Activated naive CD4-positive, alpha-beta T cell treated with anti-CD3 and anti-CD28 coated beads, Interleukin-2, amount 50 U/mL, for 72 hours (primary cell): ENCODE measurements around the gene GSG1. TPM values are rescaled to one million over a fixed set of nuclear protein-coding genes. Genes with fewer than 3 reads are reported as not detected.

Experiments
- ATAC-seq, 2 donors: fragments of 150-1000 bp; cut with Tn5 transposase; 2 replicates each; pipeline ENCODE4 v1.10.0; 2021; ENCODE audit warnings: mild to moderate bottlenecking in 2 of 2, moderate library complexity in 2 of 2
- DNase-seq, 2 donors: peaks; one replicate each; pipeline ENCODE4 v3.0.0; 2021 to 2022; ENCODE audit warnings: low spot score in 2 of 2
- H3K27ac Mint-ChIP-seq, 2 donors: one replicate each; pipeline ENCODE4 v1.8.0; 2022; ENCODE audit warnings: mild to moderate bottlenecking in 2 of 2, mixed read lengths in 2 of 2
- H3K36me3 Mint-ChIP-seq, 2 donors: one replicate each; pipeline ENCODE4 v1.8.0; 2022; ENCODE audit warnings: mixed read lengths in 2 of 2
- H3K9me3 Mint-ChIP-seq, 2 donors: one replicate each; pipeline ENCODE4 v1.8.0; 2022; ENCODE audit warnings: mixed read lengths in 2 of 2
- total RNA-seq, 2 donors: library from RNA; stranded (reverse); gene quantifications; one replicate each; pipeline ENCODE4 v1.2.3, GENCODE V29; 2022

The GSG1 gene
- total RNA-seq, 2 donors from 2014 or later, result not detected

DNA sequence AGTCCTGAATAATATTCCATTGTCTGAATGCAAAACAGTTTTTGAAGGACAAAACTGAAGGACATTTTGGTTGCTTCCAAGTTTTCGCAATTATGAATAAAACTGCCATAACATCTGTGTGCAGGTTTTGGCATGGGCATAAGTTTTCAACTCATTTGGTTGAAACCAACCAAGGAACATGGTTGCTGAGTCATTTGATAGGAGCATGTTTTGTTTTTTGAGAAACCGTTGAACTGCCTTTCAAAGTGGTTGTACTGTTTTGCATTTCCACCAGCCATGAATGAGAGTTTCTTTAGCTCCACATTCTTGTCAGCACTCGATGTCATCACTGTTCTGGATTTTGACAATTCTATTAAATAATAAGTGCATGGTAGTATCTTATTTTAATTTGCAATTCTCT lies 23.0 kb upstream of the GSG1 start:
- no peak for ATAC-seq
- DNase-seq, result no peak
- Mint-ChIP-seq H3K27ac (no peak overlapping the region), H3K9me3 (no peaks in the 10 kb centered on the region), H3K36me3 (no peaks in the 10 kb centered on the region)

DNA sequence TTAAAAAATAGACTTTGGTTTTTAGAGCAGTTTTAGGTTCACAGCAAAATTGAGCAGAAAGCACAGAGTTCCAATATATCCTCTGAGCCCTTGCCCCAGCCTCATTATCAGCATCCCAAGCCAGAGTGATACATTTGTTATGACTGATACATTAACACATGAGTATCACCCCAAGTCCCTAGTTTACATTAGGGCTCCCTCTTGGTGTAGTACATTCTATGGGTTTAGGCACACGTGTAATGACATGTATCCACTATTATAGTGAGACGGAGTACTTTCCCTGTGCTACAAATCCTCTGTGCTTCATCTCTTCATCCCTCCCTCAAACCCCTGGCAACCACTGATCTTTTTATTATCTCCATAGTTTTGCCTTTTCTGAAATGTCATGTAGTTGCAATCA lies 22.5 kb upstream of the GSG1 start:
- Mint-ChIP-seq H3K9me3 (no peaks in the 10 kb centered on the region), H3K36me3 (no peaks in the 10 kb centered on the region), H3K27ac (no peak overlapping the region)
- ATAC-seq, result no peak
- DNase-seq, result no peak

DNA sequence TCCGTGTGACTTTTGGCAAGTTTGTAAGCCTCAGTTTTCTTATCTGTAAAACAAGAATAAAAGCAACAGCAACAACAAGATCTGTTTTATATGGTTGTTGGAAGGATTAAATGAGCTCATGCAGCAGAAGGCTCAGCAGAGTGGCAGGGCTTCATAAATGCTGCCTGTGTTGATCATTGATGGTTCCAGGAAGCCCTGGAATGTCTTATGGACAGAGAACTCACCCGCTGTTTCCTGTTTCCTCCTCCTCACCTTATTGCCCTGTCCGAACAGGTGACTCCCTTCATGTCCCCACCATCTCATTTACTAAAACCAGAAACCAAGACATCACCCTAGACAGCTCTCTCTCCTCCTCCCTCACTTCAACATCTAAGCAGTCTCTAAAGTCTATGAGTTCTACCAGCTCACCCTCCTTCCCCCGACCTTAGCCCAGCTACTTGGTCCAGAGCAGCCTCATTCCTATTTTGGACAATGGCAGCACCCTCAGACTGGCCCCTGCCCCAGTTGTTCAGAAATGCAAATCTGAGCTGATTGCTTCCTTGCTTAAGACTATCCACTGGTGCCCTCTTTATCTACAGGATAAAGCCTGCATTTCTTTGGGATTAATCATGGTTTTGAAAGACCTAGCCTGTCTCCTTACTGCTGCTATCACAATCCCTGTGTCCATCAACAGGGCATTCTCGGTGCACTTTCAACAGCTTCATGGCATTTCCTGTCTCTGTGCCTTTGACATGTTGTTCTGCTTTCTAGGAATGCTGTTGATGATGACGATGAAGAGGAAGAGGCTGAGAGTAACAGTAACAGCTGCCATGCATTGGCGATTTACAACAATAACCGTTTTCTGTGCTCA lies 21.4 kb upstream of the GSG1 start:
- Mint-ChIP-seq H3K9me3 (no peaks in the 10 kb centered on the region), H3K36me3 (no peaks in the 10 kb centered on the region), H3K27ac (peak overlapping the region in 1 of 2 donors; percentile 33)
- DNase-seq (no peak), ATAC-seq (no peak)

DNA sequence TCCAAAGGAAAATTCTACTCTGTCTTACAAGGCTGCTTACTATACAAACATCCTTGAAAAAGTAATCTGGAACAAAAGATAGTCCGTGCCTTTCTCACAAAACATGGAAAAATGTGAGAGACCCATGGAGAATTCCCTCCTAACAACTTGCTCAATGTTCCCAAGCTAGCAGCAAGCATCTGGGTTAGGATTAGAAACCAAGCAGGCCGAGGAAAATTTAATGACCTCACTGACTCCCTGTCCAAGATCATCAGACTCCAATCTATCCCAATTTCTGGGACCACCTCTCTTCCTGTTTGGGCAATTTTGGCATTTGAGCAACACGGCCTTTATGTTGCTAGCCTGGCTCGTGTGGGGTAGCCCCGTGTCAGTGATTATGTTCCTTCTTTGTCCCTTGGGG lies 18.1 kb upstream of the GSG1 start:
- Mint-ChIP-seq H3K27ac (no peak overlapping the region), H3K36me3 (no peaks in the 10 kb centered on the region), H3K9me3 (no peaks in the 10 kb centered on the region)
- ATAC-seq (no peak), DNase-seq (no peak)

DNA sequence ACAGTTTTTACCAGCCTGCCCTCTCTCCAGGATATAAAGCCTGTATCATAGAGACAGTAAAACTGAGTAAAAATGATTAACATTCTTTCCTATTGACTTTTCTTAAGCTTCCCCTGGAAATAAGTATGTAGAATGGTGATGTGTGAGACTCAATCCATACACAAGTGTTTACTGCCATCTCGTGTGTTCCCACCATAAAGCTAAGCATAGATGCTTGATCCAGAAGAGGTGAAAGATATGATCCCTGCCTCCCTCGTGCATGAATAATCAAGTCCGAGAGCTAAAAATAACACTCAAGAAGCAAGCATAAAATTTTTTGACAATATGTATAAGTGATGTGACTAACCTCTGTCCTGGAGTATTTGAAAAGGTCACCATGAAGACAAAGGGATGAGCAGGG lies 16.9 kb upstream of the GSG1 start:
- no peak for DNase-seq
- no peak for ATAC-seq
- Mint-ChIP-seq H3K27ac (no peak overlapping the region), H3K9me3 (no peaks in the 10 kb centered on the region), H3K36me3 (no peaks in the 10 kb centered on the region)

DNA sequence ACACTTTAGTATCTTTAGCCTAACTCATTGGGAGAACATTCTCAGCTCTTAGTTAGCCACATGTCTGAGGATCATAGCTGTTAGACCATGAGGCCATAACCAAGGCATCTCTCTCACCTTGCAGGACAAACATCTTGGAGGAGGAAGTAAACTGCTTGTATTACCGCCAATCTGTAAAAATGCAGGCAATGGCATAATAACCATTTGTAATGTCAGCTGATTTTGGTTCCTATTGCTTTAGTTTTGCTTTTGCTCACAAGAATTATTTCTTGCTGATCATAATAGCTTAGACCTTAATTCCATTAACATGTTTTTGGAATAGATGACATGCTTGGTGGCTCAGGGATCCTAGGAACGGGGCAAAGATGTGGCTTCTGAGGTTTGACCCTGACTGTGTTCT lies 16.4 kb upstream of the GSG1 start:
- Mint-ChIP-seq H3K36me3 (no peaks in the 10 kb centered on the region), H3K9me3 (no peaks in the 10 kb centered on the region), H3K27ac (no peak overlapping the region)
- ATAC-seq, result no peak
- no peak for DNase-seq

DNA sequence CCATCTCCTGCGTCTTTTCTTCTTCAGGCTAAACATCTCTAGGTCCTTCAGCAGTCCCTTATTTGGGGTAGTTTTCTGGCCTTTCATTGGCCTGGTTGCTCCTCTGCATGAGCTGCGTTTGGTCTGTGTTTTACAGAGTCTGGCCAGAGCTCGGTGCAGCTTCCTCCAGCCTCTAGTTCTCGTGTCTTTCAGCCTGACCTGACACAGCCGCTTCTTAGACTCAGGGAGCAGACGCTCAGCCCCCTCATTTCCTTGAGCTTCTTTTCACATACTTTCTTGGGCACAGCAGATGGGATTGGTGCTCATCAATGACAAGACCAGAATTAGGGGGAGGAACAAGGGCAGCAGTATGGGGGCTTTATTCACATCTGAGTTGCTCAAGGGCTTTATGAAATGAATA lies 13.6 kb upstream of the GSG1 start:
- no peaks in the 10 kb centered on the region for H3K9me3 Mint-ChIP-seq

DNA sequence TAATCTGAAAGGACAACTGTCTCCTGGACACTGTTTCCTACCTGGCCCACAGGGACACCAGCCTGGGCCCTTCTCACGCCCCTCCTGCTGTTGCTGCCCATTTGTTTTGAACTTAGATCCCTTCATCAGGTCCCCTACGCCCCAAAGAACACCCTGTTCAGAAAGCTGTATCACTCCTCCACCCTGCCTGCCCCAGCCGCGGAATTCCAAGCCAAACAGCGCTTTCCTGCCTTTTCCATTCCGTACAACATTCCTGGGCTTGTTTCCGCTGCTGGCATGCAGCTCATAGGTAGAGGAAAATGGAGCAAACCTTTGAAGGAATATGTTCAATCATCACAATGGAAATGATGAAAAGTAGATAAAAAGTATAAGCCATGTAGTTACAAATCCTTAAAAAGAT lies 12.8 kb upstream of the GSG1 start:
- Mint-ChIP-seq H3K27ac (no peak overlapping the region), H3K9me3 (no peaks in the 10 kb centered on the region), H3K36me3 (no peaks in the 10 kb centered on the region)
- ATAC-seq (no peak), DNase-seq (no peak)

More for the DNA sequence above, 13.6 kb upstream of the GSG1 start:
- ATAC-seq (no peak), DNase-seq (no peak)
- H3K36me3 Mint-ChIP-seq, result no peaks in the 10 kb centered on the region
- no peak overlapping the region for H3K27ac Mint-ChIP-seq

DNA sequence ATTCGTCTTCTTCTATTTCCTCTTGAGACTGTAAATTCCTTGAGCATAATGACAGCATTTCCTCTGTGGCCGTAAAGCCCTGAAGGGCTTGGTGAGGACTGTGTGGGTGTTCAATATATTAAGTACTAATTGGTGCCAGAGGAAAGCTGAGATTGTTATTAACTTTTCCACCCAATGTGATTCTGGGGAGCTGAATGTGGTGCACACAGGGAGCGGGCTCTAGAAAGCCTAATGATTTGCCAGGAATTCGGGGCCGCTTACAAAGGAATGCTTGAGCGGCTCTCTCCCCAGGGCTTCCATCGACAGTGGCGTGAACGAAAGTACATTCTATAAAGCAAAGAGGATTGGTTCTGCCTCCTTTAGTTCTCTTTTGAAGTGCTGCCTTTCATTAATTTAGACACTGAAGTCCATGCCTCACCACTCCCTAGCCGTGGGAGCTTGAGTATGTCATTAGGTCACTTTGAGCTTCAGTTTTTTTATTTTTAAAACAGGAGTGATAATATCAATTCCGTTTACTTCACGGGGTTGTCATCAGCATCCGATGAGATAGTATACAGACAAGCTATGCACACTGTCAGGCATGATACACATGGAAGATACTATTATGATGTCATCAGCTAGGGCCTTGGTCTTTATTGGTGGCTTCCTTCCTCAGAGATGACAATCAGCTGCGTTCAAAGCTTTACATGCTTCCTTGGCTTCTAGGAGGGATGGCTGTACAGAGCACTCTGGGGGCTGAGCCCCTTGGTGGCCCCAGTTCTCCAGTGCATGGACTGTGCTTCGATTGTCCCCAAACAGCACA lies 11.0 kb upstream of the GSG1 start:
- Mint-ChIP-seq H3K27ac (no peak overlapping the region), H3K36me3 (no peaks in the 10 kb centered on the region), H3K9me3 (no peaks in the 10 kb centered on the region)
- DNase-seq, result no peak
- ATAC-seq, result no peak

DNA sequence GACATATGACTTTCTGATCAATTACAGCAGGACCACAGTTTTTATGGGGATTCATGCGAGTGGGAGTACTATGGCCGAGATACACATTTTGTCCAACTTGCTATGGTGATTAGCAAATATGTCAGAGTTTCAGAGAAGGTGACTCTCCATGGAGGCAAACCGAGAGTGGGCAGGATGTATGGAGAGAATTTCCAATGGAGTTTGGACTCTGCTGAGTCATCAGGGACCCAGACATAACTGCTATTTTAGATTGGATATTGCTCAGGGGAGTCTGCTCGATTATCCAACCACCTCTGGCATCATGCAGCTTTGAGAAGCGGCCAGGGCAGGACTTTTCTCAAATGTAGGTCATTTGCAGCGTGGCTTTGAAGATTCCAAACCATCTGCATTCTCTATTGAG lies 9.5 kb upstream of the GSG1 start:
- ATAC-seq, result no peak
- Mint-ChIP-seq H3K36me3 (no peaks in the 10 kb centered on the region), H3K27ac (no peak overlapping the region), H3K9me3 (no peaks in the 10 kb centered on the region)
- DNase-seq, result no peak

DNA sequence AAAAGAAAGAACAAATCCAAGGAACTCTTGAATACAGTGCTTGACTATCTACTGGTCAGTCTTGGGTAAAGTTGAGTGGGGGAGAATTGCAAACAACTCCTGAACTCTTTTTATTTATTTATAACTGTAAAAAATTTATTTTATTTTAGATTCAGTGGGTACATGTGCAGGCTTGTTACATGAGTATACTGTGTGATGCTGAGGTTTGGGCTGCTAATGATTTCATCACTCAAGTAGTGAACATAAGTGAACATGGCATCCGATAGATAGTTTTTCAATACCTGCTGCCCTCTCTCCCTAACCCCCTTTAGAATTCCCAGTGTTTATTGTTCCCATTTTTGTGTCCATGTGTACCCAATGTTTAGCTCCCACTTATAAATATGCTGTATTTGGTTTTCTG lies 3.2 kb upstream of the GSG1 start:
- Mint-ChIP-seq H3K36me3 (no peaks in the 10 kb centered on the region), H3K9me3 (no peaks in the 10 kb centered on the region), H3K27ac (no peak overlapping the region)
- no peak for ATAC-seq
- no peak for DNase-seq

DNA sequence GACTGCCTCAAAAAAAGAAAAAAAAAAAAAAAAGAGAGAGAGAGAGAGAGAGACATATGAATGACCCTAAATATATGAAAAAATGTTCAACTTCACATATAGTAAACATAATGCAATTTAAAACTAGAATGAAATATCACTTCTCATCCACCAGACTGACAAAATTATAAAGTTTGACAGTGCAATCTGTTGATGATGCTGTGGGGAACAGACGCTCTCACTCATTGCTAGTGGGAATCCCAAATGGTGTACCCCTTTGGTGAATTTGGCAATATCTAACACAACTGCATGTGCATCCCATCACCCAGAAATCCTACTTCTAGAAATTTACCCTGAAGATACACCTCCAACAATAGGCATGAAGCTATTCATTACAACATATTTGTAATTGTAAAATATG lies 2.3 kb upstream of the GSG1 start:
- Mint-ChIP-seq H3K9me3 (no peaks in the 10 kb centered on the region), H3K27ac (no peak overlapping the region), H3K36me3 (no peaks in the 10 kb centered on the region)
- ATAC-seq, result no peak
- DNase-seq, result no peak

DNA sequence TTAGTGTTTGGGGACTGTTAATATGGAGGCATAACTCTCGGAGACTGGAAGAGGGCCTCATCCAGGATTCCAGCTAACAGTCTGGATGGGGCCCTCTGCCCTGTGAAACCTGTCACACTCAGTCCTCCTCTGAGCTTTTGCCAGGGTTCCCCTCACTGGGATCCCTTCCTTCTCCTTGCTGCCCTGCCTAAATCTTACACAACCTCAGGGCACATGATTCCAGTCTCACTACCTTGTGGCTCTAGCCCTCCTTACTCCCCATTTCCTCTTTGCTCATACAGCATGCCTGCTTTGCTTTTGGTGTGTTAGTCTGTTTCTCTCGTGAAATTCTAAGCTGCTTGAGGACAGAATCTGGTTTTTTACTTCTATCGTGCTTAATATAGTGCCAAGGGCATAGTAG lies 942 bp upstream of the GSG1 start:
- ATAC-seq (no peak), DNase-seq (no peak)
- no peaks in the 10 kb centered on the region for H3K36me3 Mint-ChIP-seq
- no peaks in the 10 kb centered on the region for H3K9me3 Mint-ChIP-seq
- no peak overlapping the region for H3K27ac Mint-ChIP-seq

DNA sequence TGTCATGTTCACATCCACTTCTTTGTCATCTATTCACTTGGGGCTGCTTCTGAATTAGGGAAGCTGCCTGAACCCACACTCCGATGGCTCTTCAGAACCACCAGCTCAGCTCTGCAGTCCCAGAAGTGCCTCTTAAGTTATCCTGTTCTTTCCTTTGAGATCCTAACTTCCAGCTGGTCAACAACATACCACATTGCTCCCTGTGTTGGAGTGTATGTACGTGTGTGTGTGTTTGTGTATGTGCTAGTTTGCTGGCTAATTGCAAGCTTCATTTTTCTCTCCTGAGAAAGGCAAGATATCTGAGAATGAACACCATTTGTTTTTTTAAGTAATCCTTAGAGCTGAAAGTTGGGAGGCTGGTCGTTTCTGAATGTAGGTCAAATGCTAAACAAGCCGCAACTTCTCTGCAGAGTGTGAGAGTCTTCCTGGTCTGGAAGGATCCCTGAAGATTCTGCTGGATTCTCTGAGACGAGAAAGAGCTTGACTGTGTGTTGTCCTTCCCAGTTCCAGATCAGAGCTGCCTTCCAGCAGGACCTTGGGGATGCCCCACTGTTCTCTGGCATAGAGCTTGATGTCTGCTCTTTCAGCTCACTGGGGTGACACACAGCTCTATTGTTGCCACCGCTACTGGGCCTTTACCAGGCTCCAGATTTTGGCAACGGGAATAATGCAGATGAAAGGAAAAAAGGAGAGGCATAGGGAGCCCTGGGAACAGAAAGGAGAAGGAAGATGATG lies 839 bp downstream of the GSG1 start:
- ATAC-seq (no peak), DNase-seq (no peak)
- Mint-ChIP-seq H3K9me3 (no peaks in the 10 kb centered on the region), H3K36me3 (no peaks in the 10 kb centered on the region), H3K27ac (peak overlapping the region; percentile 82 to 86)

DNA sequence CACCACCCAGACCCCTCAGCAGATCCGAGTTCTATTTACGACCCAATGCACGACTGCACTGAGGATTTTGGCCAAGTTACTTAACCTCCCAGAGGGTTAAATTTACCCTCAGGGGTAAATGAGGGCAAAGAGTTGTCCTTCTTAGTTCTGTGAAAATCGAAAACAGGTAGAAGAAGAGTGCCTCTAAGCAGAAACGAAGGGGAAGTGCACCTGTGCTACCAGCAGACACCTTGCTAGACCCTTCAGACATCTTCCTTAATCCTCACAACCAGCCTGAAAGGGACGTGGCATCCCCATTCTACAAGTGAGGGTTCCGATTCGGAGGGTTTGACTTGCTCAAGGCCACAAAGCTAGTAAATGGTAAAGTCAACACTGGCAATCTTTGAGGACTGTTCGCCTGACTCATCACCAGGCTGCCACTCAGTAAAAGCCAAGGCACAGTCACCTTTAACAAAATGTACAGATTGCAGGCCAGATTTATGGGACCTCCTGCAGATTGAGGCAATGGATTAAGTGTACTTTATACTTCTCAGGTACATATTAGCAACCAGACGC lies 1.6 kb downstream of the GSG1 start:
- Mint-ChIP-seq H3K27ac (peak overlapping the region; percentile 82 to 86), H3K36me3 (no peaks in the 10 kb centered on the region), H3K9me3 (no peaks in the 10 kb centered on the region)
- DNase-seq (peak in 1 of 2 donors; percentile 47), ATAC-seq (peak in 1 of 2 donors; percentile 3)

DNA sequence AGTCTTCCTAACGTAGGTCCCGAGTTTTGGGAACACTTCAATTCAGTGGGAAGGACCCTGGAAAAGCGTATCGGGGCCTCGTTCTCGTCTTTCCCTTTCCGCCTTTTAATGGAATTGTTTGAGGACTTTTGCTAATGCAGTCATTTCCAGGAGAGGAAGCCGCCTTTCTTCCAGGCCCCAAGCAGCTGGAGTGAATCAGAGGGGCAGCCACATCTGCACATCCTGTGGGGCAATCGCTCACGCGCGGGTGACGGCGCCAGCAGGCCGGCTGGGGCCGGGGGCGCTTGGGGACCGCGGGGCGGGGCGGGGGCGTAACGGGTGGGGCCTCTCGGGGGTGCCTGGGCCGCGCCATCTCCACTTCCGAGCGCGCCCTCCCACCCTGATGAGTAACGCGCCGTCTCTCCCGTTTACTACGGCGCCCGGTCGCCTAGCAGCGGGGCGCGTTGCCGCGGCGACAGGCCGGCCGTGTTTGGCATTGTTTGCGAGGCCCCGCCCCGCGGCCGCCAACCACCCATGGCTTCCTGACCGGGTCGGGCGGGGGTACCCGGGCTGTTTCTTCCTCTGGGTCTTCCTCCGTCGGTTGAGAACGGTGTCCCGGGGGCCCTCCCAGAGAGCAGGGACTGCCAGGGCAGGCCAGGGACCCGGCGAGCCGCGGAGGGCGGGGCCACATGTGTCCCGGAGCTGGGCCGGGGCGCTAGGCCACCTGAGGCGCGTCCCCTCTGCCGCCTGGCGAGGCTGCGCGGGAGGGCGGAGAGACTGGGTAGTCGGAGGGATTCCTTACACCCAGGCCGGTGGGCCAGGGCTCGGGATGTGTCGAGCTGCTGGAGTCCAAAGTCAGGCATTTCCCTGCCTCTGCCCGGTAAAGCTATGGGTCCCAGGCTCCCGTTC lies 2.3 kb downstream of the GSG1 start:
- peak; percentile 91 for DNase-seq
- H3K27ac Mint-ChIP-seq, result peak overlapping the region; percentile 82 to 96
- no peaks in the 10 kb centered on the region for H3K9me3 Mint-ChIP-seq
- H3K36me3 Mint-ChIP-seq, result no peaks in the 10 kb centered on the region
- ATAC-seq, result peak; percentile 85 to 87
